GM11168 (cell line): ENCODE results near the gene USP33.
"Not testable (repeated sequence)": the region's sequence is repeated elsewhere in the genome, so short reads cannot be mapped to it uniquely, and the experiment has no call there.

Source experiments
- in situ Hi-C: fragments of 300-500 bp; cut with MboI; formaldehyde crosslinking; loops from one replicate; pipeline ENCODE4 v1.12.0; 2022; ENCODE audit warnings: low sequenced_read_pairs; ENCODE audit not compliant: unreplicated experiment

The USP33 gene

DNA sequence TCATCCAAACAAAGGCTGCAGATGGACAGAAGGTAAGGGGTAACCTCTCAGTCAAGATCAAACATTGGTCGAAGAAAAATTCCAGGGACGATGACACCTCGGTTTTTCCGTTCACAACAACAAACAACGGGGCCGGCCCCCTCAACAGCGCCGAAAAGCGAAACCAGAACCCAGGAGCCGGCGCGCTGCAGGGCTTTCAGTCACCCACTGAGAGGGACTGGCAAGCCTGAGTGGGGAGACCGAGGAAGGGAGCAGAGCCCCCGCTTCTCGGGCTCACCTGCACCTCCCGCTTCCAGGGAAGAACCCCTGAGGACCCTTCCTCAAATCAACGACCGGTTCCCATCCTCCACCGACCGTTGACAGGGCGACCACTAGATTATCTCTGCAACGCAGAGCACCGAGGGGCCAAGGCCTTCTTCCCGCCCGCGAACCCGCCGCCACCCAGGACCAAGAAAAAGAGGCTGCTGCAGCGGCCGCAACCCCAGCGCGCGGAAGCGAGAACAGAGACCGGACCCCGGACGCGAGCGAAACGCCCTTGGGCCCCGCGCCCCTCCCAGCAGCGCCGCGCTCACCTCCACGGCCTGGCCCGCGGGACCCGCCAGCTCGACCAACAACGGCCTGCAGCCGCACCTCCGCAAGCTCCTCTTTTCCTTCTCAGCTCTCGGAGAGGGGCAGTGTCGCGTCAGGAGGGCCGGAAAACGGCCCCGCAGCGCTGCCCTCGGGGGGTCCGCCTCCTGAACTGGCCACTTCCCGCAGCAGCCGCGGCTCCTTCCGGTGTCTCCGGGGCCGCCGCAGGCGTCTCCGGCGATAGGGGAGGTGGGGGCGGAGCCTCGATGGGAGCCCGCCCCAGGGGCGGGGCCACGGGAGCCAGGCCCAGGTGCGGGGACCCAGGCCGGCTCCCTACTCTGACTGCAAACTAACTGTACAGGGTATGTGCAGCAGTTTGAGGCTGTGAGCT, at the start of gene USP33:
USP33 (minus strand) TSS at position 782 of the 958 bp plus-strand sequence. CDS start 18,155 bp downstream, outside the sequence.
- in situ Hi-C loops = no loop called here

DNA sequence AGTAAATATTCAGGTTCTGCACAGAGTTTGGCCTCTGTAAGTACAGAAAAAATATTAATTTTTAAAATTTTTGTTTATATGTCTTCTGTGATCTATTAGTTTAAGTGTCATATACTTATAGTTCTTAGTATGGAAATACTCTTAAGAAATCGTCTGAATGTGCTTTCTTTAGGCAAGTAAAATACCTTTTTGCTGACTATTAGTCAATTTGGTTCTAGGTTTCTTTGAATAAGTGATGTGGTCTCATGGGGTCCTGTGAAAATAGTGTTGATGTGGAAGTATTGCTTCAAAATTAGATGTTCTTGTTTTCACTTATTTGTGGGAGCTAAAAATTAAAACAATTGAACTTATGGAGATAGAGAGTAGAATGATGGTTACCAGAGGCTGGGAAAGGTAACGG, 43.7 kb upstream of the USP33 start:
- in situ Hi-C loops = no loop called here

DNA sequence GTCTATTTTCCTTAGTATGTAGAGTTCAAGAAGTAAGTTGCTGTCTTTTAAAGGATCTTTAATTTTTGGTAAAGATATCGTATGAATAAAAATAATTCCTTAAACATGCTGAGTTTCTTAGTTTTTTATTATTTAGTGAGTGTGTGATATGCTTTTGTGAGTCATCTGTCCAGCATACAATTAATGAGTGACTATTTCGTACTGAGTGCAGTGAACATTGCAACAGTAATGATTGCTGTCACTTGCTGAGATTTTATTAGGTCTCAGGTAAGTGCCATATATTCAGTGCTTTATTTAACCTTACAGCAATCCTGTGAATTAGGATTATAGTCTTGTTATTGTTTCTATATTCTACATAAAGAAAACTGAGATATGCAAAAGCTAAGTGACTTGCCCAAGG, 42.4 kb upstream of the USP33 start:
- in situ Hi-C loops = no loop called here

DNA sequence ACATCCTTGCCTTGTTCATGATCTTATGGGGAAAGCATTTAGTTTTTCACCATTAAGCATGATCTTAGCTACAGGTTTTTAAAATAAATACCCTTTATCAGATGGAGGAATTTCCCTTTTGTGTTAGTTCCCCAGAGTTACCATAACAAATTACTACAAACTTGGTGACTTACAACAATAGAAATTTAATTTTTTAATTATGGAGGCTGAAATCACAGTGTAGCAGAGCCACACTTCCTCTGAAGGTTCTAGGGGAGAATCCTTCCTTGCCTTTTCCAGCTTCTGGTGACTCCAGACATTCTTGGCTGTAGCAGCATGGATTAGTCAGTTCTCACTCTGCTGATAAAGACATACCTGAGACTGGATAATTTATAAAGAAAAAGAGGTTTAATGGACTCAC, 38.3 kb upstream of the USP33 start:
- in situ Hi-C loops = no loop called here

DNA sequence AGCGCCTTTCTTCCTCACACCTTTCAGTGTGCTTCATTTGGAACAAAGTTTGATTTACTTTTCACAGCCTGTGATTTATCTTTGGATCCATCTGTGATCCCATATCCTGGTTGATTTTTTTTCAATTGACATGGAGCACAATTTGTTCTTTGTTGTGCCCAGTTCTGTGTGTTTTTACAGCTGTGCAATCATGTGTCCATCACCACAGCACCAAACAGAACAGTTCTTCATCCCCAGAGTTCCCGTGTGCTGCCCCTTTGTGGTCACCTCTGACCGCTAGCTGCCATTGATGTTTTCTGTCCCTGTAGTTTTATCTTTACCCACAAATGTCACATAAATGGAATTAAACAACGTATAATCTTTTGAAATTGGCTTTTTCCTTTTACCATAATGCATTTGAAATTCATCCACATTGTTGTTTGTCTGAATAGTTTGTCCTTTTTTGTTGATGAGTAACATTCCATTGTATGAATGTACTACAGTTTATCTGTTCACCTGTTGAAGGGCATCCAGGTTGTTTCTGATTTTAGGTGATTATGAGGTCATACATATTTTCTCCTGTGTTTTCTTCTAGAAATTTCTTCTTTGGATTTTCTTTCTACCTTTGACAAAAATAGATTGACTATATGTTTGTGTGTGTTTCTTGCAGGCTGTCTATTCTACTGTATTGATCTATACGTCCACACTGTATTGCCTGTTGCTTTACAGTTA, 37.2 kb upstream of the USP33 start:
- in situ Hi-C loops = no loop called here

DNA sequence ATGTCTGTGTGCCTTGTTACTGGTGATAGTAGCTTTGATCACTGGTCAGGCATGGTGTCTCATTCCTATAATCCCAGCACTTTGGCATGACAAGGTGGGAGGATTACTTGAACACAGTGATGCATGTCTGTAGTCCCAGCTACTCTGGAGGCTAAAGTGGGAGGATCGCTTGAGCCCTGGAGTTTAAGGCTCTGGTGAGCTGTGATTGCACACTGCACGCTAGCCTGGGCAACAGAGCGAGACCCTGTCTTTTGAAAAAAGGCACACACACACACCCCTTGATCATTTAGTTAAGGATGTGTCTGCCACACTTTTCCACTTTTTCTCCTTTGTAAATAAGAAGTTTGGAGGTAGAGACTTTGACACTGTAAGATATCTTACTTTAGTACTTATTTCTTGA, 34.9 kb upstream of the USP33 start:
- in situ Hi-C loops = no loop called here

DNA sequence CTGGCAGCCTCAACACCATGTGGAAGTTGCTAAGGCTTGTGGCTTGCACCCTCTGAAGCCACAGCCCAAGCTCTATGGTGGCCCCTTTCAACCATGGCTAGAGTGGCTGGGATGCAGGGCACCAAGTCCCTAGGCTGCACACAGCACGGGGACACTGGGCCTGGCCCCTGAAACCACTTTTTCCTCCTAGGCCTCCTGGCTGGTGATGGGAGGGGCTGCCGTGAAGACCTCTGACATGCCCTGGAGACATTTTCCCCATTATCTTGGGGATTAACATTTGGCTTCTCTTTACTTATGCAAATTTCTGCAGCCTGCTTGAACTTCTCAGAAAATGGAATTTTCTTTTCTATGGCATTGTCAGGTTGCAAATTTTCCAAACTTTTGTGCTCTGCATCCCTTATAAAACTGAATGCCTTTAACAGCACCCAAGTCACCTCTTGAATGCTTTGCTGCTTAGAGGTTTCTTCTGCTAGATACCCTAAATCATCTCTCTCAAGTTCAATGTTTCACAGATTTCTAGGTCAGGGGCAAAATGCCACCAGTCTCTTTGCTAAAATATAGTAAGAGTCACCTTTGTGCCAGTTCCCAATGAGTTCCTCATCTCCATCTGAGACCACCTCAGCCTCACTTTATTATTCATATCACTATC, 26.6 kb upstream of the USP33 start:
- in situ Hi-C loops = not testable (repeated sequence)

DNA sequence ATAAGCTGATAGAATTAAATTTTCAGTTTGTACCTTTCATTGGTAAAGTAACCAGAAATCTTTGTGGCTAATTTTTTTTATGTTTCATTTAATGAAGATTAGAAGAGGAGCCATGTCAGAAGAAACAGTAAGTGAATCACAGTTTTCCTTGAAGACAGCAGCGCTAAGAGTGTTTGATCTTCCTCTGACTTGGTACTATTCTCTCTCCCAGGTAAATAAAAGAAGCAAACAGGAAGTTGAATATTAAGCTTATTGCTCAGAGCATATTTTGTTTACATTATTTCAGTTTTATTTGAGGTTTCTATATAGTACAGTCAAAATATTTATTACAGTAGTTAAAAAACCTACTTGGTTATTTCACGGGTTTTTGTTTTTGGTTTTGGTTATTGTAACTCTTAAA, 23.5 kb upstream of the USP33 start:
- in situ Hi-C loops = no loop called here

DNA sequence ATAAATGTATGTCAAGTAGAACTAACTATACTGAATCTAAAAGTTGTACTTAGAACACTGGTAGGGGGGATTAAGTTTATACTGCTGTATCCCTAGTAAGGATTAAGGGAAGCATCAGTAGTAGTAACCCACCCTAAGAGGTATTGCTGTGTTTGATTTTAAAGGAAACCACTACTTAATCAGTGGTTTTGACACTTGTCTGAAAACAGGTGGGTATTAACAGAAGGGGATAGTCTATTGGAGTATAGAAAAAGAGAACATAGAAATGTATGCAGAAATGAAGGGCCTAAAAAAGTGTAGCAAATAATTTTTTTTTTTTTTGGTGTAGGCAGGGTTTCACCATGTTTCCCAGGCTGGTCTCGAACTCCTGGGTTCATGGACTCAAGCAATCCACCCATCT, 22.0 kb upstream of the USP33 start:
- in situ Hi-C loops = no loop called here

DNA sequence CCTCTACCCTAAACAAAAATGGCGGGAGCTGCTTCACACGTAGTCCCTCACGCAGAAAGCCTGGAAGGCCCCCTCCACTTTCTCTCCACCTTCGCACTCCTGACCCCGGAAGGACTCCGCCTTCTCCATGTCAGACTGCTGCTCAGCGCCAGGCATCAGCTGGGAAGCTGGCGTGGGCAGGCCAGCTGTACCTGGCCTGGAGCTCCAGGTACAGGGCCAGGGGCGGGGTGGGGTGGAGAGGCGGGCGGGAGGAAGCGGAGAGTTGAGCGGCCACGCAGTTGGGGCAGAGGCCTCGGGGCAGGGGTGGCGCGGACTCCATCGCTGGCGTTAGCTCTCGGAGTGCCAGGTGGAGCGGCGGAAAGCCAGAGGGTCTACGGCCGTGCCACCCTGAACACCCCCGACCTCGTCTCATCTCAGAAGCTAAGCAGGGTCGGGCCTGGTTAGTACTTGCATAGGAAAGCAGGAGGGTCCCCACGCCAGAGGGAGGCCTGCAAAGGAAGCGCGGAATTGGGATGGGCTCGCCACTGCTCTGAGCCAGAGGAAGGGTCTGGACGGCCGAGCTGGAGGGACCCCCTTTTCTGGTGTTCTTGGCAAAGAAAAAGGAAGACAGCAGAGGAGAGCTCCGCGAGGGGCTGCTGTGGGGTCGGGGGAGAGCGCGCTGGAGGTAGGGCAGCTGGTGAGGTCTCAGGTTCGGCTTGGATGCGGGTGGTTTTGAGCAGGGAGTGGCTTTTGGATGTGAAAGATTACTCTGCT, 20.1 kb upstream of the USP33 start, which contains the start of gene MIGA1:
MIGA1 (plus strand) TSS at position 121 of the 753 bp plus-strand sequence. CDS start 3,604 bp downstream, outside the sequence.
- in situ Hi-C loops = no loop called here

DNA sequence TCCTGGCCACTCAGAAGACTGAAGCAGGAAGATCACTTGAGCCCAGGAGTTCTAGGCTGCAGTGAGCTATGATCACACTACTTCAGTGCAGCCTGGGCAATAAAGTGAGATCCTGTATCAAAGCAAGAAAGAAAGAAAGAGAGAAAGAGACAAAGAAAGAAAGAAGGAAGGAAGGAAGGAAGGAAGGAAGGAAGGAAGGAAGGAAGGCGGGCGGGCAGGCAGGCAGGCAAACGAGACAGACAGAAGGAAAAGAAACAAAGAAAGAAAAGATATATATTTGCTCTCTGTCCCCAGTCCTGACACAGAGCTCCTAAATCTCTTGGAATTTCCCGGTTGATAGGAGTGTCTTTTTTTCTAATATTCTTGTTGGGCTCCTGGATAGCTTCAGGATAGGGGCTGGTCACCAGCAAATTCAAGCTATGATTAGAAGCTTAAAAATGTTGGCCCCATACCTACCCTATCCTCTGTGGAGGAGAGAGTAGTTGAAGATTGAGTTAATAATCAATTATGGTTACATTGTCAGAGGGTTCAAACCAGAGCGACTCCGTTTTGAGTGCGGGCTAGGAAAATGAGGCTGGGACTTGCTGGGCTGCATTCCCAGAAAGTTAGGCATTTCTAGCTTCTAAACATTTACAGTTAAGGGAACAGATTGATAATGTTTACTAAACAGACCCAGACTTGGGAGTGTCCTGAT, 16.5 kb upstream of the USP33 start:
- in situ Hi-C loops = no loop called here

DNA sequence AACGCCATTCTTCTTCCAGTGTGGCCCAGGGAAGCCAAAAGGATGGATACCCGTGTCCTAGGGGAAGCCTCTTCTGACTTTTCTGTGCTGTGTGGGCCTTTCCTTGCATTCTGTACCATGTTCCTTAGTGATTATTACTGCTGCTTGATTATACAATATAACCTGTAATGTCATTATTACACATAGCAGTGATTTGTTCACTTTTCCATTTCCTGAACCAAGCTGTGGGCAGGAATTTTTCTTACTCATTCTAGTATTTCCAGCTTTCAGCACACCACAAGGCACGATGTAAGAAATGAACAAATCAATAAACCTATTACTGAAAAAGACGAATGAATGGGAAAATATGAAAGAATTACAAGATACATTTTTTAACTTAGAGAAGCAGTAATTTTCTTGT, 8.4 kb upstream of the USP33 start:
- in situ Hi-C loops = no loop called here

DNA sequence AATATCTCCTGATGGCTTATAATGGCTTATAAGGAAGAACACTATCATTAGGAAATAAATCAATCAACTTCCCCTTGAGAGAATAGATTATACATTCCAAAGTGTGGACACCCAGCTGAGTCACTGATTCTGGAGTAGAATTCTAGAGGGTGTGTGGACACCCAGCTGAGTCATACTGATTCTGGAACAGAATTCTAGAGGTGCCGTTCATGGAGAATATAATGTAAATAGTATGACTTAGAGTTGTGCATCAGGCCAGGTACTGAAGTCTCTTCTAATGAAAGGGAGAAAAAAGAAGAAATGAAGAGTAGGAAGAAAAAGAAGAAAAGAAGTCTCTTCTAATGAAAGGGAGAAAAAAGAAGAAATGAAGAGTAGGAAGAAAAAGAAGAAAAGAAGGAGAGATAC, 2.4 kb upstream of the USP33 start:
- in situ Hi-C loops = no loop called here

DNA sequence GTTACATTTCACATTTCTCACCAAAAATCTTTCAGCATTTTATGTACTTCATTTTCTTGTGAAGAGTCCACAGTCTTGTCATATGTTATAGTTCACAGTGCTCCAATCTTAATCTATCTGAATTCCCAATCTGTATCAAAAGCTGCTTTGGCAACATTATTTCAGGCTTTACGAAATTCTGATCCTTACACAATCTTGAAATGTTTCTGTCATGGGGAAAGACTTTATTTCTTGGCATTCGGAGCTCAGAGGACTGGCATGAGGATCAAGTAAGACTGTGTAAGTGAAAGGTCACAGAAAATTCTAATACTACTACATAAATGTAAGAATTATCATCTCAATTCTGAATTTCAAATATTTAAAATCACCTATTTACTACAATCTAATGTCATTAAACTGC, 2.0 kb downstream of the USP33 start:
- in situ Hi-C loops = no loop called here

DNA sequence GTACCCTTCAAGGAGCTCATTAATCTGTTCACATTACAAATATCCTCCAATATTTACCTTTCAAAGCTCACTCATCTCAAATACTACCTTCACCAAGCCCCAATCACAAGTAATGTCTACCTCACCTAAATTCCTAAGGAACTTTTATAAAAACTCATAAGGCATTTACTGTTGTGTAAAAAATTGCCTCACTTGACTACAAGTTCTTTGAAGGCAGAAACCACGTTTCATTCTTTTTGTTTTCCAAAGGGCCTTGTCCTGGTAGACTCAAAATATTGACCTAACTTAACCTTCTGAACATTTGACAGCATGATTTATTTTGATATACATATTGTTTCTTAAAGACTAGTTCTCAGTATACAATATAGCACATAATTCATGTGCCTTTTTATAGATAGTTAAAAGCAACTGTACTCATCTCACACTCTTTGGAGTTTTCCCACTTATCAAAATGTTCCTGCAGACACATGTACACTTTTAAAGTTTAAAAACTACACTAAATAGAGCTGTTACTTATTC, 2.5 kb downstream of the USP33 start:
- in situ Hi-C loops = no loop called here

DNA sequence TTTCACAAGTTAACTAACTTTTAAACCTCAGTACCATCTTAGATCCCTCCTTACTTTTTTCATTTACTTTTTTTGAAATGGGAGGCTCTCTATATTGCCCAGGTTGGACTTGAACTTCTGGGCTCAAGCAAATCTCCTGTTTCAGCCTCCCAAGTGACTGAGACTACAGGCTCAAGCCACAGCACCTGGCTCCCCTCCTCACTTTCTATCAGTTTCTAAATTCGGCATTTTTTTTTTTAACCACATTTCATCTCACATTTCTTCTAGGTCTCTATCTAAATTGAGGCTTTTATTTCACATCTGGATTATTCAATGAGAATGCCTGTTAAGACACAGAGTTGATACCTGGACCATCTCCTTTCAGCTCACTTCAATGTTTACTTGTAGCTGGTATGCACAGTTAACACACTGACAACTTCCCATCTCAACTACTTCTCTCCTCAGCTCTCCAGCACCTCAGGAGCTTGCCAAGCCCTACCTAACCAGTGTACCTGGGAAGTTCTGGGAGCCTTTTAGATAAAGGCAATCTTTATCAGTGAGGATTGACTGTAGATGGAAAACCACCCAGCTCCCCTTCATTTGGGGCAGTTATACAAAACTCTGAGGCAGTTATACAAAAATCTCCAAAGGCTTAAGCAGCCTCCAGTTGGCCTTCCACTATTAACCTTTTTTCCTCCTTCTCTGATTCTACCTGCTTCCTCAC, 3.4 kb downstream of the USP33 start:
- in situ Hi-C loops = no loop called here

DNA sequence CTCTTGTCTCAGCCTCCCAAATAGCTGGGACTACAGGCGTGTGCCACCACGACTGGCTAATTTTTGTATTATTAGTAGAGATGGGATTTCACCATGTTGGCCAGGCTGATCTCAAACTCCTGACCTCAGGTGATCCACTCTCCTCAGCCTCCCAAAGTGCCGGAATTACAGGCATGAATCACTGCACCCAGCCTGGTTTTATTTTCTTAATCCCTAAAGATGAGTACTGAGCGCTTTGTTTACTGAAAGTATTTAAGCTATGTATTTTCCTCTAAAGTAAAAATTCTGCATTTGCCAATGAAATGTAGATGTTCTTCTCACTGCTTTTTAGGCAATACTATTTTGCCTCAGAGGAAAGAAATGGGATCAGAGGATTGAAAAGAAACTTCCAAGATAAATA, 10.2 kb downstream of the USP33 start:
- in situ Hi-C loops = not testable (repeated sequence)

DNA sequence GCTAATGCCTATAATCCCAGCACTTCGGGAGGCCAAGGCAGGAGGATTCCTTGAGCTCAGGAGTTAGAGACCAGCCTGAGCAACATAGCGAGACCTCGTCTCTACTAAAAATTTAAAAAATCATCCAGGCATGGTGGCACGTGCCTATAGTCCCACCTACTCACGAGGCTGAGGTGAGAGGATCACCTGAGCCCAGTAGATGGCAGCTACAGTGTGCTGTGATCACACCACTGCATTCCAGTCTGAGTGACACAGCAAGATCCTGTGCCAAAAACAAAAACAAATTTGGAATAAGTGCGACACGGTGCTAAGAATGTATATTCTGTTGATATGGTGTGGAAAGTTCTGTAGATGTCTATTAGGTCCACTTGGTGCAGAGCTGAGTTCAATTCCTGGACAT, 15.1 kb downstream of the USP33 start:
- in situ Hi-C loops = no loop called here
